Testis (tissue), 3 donors: ENCODE data around the gene KLHL20. TPM values are rescaled to one million over a fixed set of nuclear protein-coding genes. Genes with fewer than 3 reads are reported as not detected.
"Not testable (repeated sequence)": the region's sequence is repeated elsewhere in the genome, so short reads cannot be mapped to it uniquely, and the experiment has no call there.

Source experiments
- DNase-seq: peaks from one replicate; pipeline ENCODE4 v3.0.0-alpha.2; 2019
- H3K27ac ChIP-seq, 2 donors: fragments of 200-600 bp; sonication (generic); one replicate each; pipeline ENCODE4 v1.5.1; 2019
- H3K27me3 ChIP-seq: fragments of 200-600 bp; sonication (generic); one replicate; pipeline ENCODE4 v1.5.1; 2019
- H3K36me3 ChIP-seq: fragments of 200-600 bp; sonication (generic); one replicate; pipeline ENCODE4 v1.5.1; 2017; ENCODE audit warnings: low read depth; ENCODE audit errors: missing control alignments
- H3K4me1 ChIP-seq: fragments of 200-600 bp; sonication (generic); one replicate; pipeline ENCODE4 v1.5.1; 2019
- H3K4me3 ChIP-seq, 2 donors: fragments of 200-600 bp; sonication (generic); one replicate each; pipeline ENCODE4 v1.5.1; 2017 to 2019
- H3K9me3 ChIP-seq: fragments of 200-600 bp; sonication (generic); one replicate; pipeline ENCODE4 v1.5.1; 2017
- POLR2A ChIP-seq: fragments of 450-650 bp; IDR thresholded peaks from one replicate; pipeline ENCODE4 v1.6.1; 2017; ENCODE audit warnings: antibody characterized with exemption, mild to moderate bottlenecking, moderate library complexity
- WGBS, 2 donors: methylation state at CpG; one replicate each; pipeline ENCODE4 v1.1.5; 2018; 5-methylcytosine and 5-hydroxymethylcytosine counted together
- intact Hi-C: fragments of 100-400 bp; cut with DNase I; formaldehyde crosslinking; loops from one replicate; pipeline ENCODE4 v1.15.1; 2023; ENCODE audit warnings: low total_unique reads
- polyA plus RNA-seq: library from polyadenylated mRNA; stranded (reverse); fragments of 350-450 nt; fragmentation: Illumina TruSeq; extraction: RNeasy Lipid Tissue Mini Kit (QIAGEN cat#74804); gene quantifications from one replicate; pipeline ENCODE4 v1.2.3, GENCODE V29; 2014; ENCODE audit warnings: low read depth, low replicate concordance; ENCODE audit not compliant: insufficient read depth
- total RNA-seq, 2 donors: library from RNA; depleted of rRNA; stranded (reverse); fragments of >200 nt; gene quantifications; one replicate each; pipeline ENCODE4 v1.2.3, GENCODE V29; 2016
- TF ChIP-seq, protein P1 (sequence below), 3 experiments: fragments of 450-650 bp in 2 of 3; fragments of 200-600 bp in 1 of 3; sonication (generic) in 1 of 3; IDR thresholded peaks; one replicate each; pipeline ENCODE4 v1.5.1; 2016 to 2019; ENCODE audit warnings: antibody characterized with exemption in 3 of 3, mild to moderate bottlenecking in 2 of 3, moderate library complexity in 1 of 3

The KLHL20 gene
- total and polyA plus RNA-seq, 3 donors from 2014 or later = 30.6 to 46.1 (median 35.2) TPM

DNA sequence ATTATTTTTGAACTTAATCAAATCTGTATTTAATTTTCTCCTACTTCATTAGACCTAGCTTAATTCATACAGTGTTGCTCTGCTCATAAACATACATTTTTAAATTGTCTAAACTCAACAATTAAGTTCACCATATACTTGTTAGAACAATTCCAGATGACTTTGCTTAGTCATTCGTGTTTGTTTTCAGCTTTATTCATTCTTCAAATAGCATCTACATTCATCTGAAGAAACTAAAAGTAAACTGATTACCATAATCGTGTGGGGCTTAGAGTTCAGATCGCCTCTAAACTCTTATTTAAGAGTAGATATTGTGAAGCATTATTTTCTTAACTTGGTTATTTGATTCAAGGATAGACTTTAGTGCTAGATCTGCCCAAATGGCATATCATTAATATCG is 34.4 kb downstream of the KLHL20 start:
- intact Hi-C loops = no loop called here
- TF ChIP-seq, protein P1, sequence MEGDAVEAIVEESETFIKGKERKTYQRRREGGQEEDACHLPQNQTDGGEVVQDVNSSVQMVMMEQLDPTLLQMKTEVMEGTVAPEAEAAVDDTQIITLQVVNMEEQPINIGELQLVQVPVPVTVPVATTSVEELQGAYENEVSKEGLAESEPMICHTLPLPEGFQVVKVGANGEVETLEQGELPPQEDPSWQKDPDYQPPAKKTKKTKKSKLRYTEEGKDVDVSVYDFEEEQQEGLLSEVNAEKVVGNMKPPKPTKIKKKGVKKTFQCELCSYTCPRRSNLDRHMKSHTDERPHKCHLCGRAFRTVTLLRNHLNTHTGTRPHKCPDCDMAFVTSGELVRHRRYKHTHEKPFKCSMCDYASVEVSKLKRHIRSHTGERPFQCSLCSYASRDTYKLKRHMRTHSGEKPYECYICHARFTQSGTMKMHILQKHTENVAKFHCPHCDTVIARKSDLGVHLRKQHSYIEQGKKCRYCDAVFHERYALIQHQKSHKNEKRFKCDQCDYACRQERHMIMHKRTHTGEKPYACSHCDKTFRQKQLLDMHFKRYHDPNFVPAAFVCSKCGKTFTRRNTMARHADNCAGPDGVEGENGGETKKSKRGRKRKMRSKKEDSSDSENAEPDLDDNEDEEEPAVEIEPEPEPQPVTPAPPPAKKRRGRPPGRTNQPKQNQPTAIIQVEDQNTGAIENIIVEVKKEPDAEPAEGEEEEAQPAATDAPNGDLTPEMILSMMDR (IDR thresholded peaks at IDR 0.05) = no peak
- no peak for TF ChIP-seq POLR2A
- Histone ChIP-seq H3K27ac (no peak overlapping the region), H3K27me3 (no peaks in the 10 kb centered on the region), H3K36me3 (no peaks in the 10 kb centered on the region), H3K9me3 (no peaks in the 10 kb centered on the region), H3K4me3 (no peak overlapping the region), H3K4me1 (no peaks in the 10 kb centered on the region)
- WGBS, 2 donors = 91% methylated on average over 4 of the region's 4 CpGs
- no peak for DNase-seq

DNA sequence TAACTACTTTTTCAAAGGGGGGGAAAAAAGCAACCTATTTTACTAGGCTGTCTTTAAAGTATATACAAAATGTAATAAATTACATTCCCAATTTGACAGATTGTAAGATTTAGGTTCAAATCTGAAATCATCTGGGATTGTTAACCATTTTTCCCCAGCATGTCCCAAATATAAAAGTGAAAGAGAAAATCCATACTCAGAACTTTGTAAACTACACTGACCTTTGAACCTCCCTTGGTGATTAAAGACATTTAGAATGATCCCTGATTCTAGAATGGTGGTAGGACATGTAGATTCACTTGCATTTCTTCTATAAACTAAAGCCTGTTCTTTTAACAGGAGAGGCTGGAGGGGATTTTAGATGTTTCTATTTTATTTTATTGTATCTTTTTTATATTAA is 39.0 kb downstream of the KLHL20 start:
- H3K36me3 ChIP-seq = no peaks in the 10 kb centered on the region
- intact Hi-C loops = no loop called here
- no peaks in the 10 kb centered on the region for H3K9me3 ChIP-seq
- H3K4me3 ChIP-seq = no peak overlapping the region
- H3K27ac ChIP-seq = no peak overlapping the region
- TF ChIP-seq POLR2A = no peak
- TF ChIP-seq, protein P1 (IDR thresholded peaks at IDR 0.05) = no peak
- no peaks in the 10 kb centered on the region for H3K4me1 ChIP-seq
- DNase-seq = no peak
- no peaks in the 10 kb centered on the region for H3K27me3 ChIP-seq

DNA sequence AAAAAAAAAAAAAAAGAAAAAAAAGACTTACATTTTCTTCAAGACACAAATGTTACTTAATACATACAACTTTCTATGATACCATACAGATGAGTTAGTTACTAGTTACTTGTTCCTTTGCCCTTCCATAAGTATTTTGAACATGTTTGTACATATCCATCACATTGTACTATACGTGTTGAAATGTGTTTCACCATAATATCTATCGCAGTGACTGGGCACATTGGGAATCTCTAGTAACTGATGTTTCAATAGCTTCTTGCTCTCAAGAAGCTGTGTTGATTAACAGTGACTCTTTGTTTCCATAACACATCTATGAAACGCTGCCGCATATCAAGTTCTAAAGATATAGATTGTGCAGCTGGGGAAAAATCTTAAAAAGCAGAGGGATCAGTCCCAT is 42.9 kb downstream of the KLHL20 start:
- DNase-seq = no peak
- Histone ChIP-seq H3K27me3 (no peaks in the 10 kb centered on the region), H3K36me3 (peaks cover 4% of the 10 kb centered on the region), H3K9me3 (no peaks in the 10 kb centered on the region), H3K27ac (no peak overlapping the region), H3K4me1 (no peaks in the 10 kb centered on the region), H3K4me3 (no peak overlapping the region)
- intact Hi-C loops = no loop called here
- WGBS, 2 donors = 94 to 96% methylated on average over 4 of the region's 4 CpGs
- TF ChIP-seq, protein P1 (IDR thresholded peaks at IDR 0.05) = no peak

DNA sequence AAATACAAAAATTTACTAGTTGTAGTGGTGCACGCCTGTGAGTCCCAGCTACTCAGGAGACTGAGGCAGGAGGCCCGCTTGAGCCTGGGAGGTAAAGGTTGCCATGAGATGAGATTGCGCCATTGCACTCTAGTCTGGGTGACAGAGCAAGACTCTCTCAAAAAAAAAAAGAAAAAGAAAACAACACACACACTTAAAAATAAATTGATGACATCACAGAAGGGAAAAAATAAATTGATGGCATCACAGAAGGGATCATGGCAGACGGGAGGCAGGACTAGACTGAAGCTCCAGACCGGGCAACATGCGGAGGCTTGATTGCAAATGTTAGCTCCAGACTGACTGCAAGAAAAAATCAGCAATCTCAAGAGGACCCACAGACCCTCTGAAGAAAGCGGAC is 43.3 kb downstream of the KLHL20 start:
- WGBS, 2 donors = 97 to 99% methylated on average over 7 of the region's 7 CpGs
- peaks cover 4% of the 10 kb centered on the region for H3K36me3 ChIP-seq

DNA sequence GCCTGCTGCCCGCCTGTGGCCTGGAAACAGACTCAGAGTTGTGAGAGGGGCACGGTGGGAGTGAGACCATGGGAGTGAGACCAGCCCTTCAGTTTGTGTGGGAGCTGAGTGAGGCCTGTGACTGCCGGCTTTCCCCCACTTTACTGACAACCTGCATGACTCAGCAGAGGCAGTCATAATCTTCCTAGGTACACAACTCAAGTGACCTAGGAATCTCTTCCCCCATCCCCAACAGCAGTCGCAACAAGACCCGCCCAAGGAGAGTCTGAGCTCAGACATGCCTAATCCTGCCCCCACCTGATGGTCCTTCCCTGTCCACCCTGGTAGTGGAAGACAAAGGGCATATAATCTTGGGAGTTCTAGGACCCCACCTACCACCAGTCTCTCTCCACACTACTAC is 44.2 kb downstream of the KLHL20 start:
- TF ChIP-seq, protein P1 (IDR thresholded peaks at IDR 0.05) = no peak
- TF ChIP-seq POLR2A = no peak
- peaks cover 4% of the 10 kb centered on the region for H3K36me3 ChIP-seq

More for the DNA sequence above, 43.3 kb downstream of the KLHL20 start:
- H3K27me3 ChIP-seq = no peaks in the 10 kb centered on the region
- no peaks in the 10 kb centered on the region for H3K9me3 ChIP-seq
- H3K4me1 ChIP-seq = no peaks in the 10 kb centered on the region
- no peak for DNase-seq
- H3K27ac ChIP-seq = no peak overlapping the region
- intact Hi-C loops = no loop called here
- TF ChIP-seq, protein P1 (IDR thresholded peaks at IDR 0.05) = no peak
- TF ChIP-seq POLR2A = no peak
- H3K4me3 ChIP-seq = no peak overlapping the region

DNA sequence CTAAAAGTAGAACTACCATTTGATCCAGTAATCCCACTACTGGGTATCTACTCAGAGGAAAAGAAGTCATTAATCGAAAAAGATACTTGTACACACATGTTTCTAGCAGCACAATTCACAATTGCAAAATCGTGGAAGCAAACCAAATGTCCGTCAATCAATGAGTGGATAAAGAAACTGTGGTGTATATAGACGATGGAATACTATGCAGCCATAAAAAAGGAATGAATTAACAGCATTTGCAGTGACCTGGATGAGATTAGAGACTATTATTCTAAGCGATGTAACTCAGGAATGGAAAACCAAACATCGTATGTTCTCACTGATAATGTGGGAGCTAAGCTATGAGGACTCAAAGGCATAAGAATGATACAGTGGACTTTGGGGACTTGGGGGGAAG is 49.5 kb downstream of the KLHL20 start:
- H3K27me3 ChIP-seq, H3K36me3 ChIP-seq, H3K4me1 ChIP-seq, H3K9me3 ChIP-seq, H3K4me3 ChIP-seq, H3K27ac ChIP-seq, DNase-seq, intact Hi-C loops: not testable (repeated sequence)
- 90 to 91% methylated on average over 6 of the region's 6 CpGs for WGBS, 2 donors

More for the DNA sequence above, 44.2 kb downstream of the KLHL20 start:
- Histone ChIP-seq H3K4me3 (no peak overlapping the region), H3K27ac (no peak overlapping the region), H3K27me3 (no peaks in the 10 kb centered on the region), H3K4me1 (no peaks in the 10 kb centered on the region), H3K9me3 (no peaks in the 10 kb centered on the region)
- 97 to 100% methylated on average over 5 of the region's 5 CpGs for WGBS, 2 donors
- intact Hi-C loops = no loop called here
- no peak for DNase-seq
